Measurements from ENCODE around the gene LMAN2L. TPM values are rescaled to one million over a fixed set of nuclear protein-coding genes. Genes with fewer than 3 reads are reported as not detected.

Gene LMAN2L
- total RNA-seq, 1 donor from 2014 or later: 14.2 TPM

DNA sequence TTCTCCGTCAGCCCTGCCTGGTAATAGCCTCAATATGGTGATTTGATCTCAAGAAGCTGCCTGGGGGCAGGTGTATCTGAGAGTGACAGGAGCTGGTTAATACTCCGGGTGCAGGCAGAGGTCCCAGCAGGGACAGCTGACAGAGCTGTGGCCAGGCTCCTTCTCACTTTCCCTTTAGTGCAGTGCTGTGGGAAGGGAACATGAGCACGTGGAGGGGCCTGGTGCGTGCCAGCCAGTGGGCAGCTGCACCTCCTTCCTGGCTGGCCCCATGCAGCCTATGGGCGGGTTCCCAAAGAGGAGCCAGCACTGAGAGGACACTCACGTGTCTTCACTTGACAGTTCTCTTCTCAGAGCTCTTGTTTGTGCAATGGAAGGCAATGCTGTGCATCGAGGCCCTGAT lies 29.9 kb upstream of the LMAN2L start:
- no peak overlapping the region for H3K4me3 ChIP-seq (ENCODE audit: low read depth, low read length)
- no peaks in the 10 kb centered on the region for H3K27me3 ChIP-seq (ENCODE audit: control insufficient read depth, insufficient read depth, low read length)
- H3K36me3 ChIP-seq (ENCODE audit: control insufficient read depth, insufficient read depth, low read length): no peaks in the 10 kb centered on the region
- no peak for DNase-seq (ENCODE audit: low read depth)
- TF ChIP-seq, protein P1, sequence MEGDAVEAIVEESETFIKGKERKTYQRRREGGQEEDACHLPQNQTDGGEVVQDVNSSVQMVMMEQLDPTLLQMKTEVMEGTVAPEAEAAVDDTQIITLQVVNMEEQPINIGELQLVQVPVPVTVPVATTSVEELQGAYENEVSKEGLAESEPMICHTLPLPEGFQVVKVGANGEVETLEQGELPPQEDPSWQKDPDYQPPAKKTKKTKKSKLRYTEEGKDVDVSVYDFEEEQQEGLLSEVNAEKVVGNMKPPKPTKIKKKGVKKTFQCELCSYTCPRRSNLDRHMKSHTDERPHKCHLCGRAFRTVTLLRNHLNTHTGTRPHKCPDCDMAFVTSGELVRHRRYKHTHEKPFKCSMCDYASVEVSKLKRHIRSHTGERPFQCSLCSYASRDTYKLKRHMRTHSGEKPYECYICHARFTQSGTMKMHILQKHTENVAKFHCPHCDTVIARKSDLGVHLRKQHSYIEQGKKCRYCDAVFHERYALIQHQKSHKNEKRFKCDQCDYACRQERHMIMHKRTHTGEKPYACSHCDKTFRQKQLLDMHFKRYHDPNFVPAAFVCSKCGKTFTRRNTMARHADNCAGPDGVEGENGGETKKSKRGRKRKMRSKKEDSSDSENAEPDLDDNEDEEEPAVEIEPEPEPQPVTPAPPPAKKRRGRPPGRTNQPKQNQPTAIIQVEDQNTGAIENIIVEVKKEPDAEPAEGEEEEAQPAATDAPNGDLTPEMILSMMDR (IDR thresholded peaks at IDR 0.05; ENCODE audit: insufficient read depth, low read length, poor library complexity, severe bottlenecking): no peak

DNA sequence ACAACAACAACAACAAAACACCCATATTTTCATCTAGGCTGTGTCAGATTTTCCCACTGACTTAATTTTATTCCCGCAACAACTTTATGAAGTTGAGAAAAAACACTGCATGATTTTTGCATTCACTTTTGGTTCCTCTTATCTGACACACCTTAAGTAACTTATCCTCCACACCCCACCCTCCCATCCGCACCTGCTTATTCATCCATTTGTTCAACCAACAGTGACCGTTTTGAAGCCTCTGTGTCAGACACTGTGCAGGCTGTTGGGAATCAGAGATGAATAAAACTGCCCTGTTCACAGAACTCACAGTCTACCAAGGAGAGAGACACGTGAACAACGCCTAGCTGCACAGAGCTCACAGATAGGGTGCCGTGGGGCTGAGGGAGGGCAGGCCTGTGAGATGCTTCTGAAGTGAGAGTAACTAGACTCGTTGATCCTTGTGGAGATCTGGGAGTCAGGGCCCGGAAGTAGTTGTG lies 28.3 kb upstream of the LMAN2L start:
- Histone ChIP-seq H3K27me3 (ENCODE audit: control insufficient read depth, insufficient read depth, low read length) (no peaks in the 10 kb centered on the region), H3K36me3 (ENCODE audit: control insufficient read depth, insufficient read depth, low read length) (no peaks in the 10 kb centered on the region), H3K4me3 (ENCODE audit: low read depth, low read length) (no peak overlapping the region)
- DNase-seq (ENCODE audit: low read depth): peak; percentile 52
- TF ChIP-seq, protein P1 (IDR thresholded peaks at IDR 0.05; ENCODE audit: insufficient read depth, low read length, poor library complexity, severe bottlenecking): no peak

DNA sequence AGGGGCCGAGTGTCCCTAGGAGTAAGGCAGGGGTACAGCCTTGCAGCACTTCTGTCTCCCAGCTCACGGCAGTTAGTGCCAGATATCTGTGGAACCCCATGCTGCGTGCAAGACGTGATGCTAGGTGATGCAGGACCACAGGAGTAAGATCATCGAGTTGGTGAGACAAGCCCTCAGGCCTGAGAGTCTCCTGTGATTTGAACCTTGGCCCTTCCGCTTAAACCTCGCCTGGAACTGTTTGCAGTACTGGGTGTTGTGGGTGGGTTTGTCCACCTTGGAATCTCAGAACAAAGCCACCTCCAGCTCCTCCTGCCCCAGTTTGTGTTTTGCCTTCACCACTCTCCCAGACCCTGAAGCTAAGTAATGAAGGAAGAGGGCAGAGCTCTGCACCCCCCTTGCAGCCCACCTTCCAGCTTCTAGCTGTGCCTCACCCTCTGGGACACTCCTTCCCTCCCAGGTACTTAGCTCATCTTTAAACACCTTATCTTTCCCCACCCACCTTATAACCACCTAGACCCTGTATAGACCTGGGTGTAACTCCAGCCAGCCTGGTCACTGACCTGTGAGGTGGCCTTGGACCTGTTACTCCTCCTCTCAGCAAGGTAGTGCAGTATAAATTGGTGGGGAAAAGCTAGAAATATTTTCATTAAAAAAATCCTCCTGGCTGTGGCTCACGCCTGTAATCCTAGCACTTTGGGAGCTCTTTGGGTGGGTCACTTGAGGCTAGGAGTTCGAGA lies 27.4 kb upstream of the LMAN2L start:
- H3K27me3 ChIP-seq (ENCODE audit: control insufficient read depth, insufficient read depth, low read length): no peaks in the 10 kb centered on the region
- no peak for DNase-seq (ENCODE audit: low read depth)
- TF ChIP-seq, protein P1 (IDR thresholded peaks at IDR 0.05; ENCODE audit: insufficient read depth, low read length, poor library complexity, severe bottlenecking): no peak
- H3K36me3 ChIP-seq (ENCODE audit: control insufficient read depth, insufficient read depth, low read length): no peaks in the 10 kb centered on the region
- no peak overlapping the region for H3K4me3 ChIP-seq (ENCODE audit: low read depth, low read length)

DNA sequence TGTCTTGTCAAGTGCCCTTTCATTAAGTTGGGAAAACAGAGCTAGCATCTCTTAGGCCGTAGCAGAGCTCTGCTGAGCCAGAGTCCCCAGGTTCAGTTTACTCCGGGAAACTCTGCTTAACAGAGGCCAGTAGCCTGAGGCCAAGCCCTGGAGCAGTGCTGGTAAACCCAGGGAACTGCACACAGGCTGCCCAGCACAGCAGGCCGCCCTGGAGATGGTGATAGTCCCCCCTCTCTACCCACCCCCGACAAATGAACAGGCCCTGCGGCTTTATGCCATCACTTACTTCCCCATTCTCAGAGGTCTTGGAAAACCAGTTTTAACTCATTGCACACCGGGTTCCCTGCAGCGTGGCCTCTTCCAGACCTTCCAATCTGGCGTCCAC lies 24.4 kb upstream of the LMAN2L start:
- peak overlapping the region; percentile 28 for H3K4me3 ChIP-seq (ENCODE audit: low read depth, low read length)
- TF ChIP-seq, protein P1 (IDR thresholded peaks at IDR 0.05; ENCODE audit: insufficient read depth, low read length, poor library complexity, severe bottlenecking): no peak
- H3K36me3 ChIP-seq (ENCODE audit: control insufficient read depth, insufficient read depth, low read length): no peaks in the 10 kb centered on the region
- no peaks in the 10 kb centered on the region for H3K27me3 ChIP-seq (ENCODE audit: control insufficient read depth, insufficient read depth, low read length)
- DNase-seq (ENCODE audit: low read depth): no peak

DNA sequence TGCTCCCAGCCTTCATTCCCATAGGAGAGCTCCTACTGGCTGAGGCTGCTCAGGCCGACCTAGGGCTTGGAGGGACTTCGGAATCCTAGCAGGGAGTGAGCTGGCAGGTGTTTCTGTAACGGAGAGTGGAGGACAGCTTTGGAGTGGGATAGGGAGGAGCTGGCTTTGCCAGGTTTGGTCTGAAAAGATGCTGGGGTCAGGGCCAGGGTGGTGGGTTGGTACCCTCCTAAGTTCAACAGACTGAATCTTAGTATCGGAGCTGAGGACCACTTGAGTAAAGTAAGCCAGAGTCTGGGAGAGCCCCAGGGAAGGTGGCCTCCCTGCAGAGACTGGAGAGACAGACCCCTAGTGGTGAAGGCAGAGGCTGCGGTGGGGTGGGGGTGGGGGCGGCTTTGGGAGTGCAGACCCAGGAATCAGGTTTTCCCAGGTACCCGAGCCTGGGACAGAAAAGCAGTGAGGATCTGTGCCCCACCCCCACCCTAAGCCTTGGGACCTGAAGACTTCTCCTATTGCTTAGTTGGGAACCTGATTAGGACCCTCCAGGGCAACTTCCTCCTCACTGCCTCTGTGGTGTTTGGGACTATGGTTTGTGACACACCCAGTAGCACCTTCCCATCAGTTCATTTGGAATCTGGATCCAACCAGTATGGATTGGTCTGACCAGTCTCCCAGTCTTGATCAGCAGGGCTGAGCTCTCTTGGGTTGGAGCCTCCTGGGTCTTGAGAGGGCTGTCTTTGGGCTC lies 23.8 kb upstream of the LMAN2L start:
- no peaks in the 10 kb centered on the region for H3K36me3 ChIP-seq (ENCODE audit: control insufficient read depth, insufficient read depth, low read length)
- no peak for DNase-seq (ENCODE audit: low read depth)
- H3K27me3 ChIP-seq (ENCODE audit: control insufficient read depth, insufficient read depth, low read length): no peaks in the 10 kb centered on the region
- TF ChIP-seq, protein P1 (IDR thresholded peaks at IDR 0.05; ENCODE audit: insufficient read depth, low read length, poor library complexity, severe bottlenecking): peak; percentile 77
- peak overlapping the region; percentile 28 for H3K4me3 ChIP-seq (ENCODE audit: low read depth, low read length)

Measured in kidney epithelial cell (primary cell).